HEK293 (cell line): Measurements from ENCODE around the gene PRRG4.

Source experiments
- CTCF ChIA-PET: fragments of 350-600 bp; formaldehyde crosslinking; extraction: SDS; loops from one replicate; lab custom pipeline; 2021; ENCODE audit warnings: antibody characterized with exemption; lab: Yijun Ruan, JAX
- POLR2A ChIA-PET: fragments of 300-600 bp; formaldehyde crosslinking; extraction: SDS; loops from one replicate; lab custom pipeline; 2020; ENCODE audit warnings: antibody characterized with exemption, inconsistent platforms; lab: Yijun Ruan, JAX
- H3K27ac ChIP-seq: fragments of 200-500 bp; sonication (Bioruptor generic); 2 replicates; pipeline ENCODE4 v1.5.1; 2014; ENCODE audit warnings: low read depth, low read length, control low read depth, inconsistent platforms; ENCODE audit errors: extremely low read depth
- H3K36me3 ChIP-seq, 2 experiments: fragments of 200-500 bp in 1 of 2; sonication (Bioruptor generic) in 1 of 2; 1 replicate in 1 of 2; 2 replicates in 1 of 2; pipeline ENCODE4 v1.5.1; 2014 to 2017; ENCODE audit warnings: inconsistent platforms in 2 of 2, low read length in 2 of 2; ENCODE audit not compliant: control insufficient read depth in 2 of 2, insufficient read depth in 1 of 2
- H3K4me1 ChIP-seq: fragments of 200-500 bp; sonication (Bioruptor generic); 2 replicates; pipeline ENCODE4 v1.5.1; 2014; ENCODE audit warnings: mild to moderate bottlenecking, low read length, inconsistent platforms; ENCODE audit not compliant: control insufficient read depth, insufficient read depth
- H3K4me3 ChIP-seq: 2 replicates; pipeline ENCODE4 v1.5.1; 2011; ENCODE audit warnings: low read depth, mild to moderate bottlenecking, control low read depth, low read length, moderate library complexity
- H3K9me3 ChIP-seq: fragments of 200-500 bp; sonication (Bioruptor generic); 2 replicates; pipeline ENCODE4 v1.5.1; 2014; ENCODE audit warnings: low read depth, low read length, inconsistent platforms; ENCODE audit not compliant: control insufficient read depth, insufficient read depth
- BCL11B ChIP-seq: fragments of 450-650 bp; formaldehyde crosslinking; IDR thresholded peaks from 2 replicates; pipeline ENCODE4 v1.5.1; 2016; ENCODE audit warnings: low read depth, missing biosample characterization, missing genetic modification characterization
- KLF1 ChIP-seq: fragments of 450-650 bp; formaldehyde crosslinking; IDR thresholded peaks from 2 replicates; pipeline ENCODE4 v1.5.1; 2016; ENCODE audit warnings: missing biosample characterization, missing genetic modification characterization
- MEIS1 ChIP-seq: sonication (generic); formaldehyde crosslinking; IDR thresholded peaks from 2 replicates; pipeline ENCODE4 v1.8.1; 2022; ENCODE audit warnings: missing genetic modification reagents, mild to moderate bottlenecking, borderline replicate concordance
- MYNN ChIP-seq: fragments of 450-650 bp; formaldehyde crosslinking; IDR thresholded peaks from 2 replicates; pipeline ENCODE4 v1.5.1; 2016; ENCODE audit warnings: missing biosample characterization, missing genetic modification characterization, borderline replicate concordance
- PRDM1 ChIP-seq: fragments of 450-650 bp; formaldehyde crosslinking; IDR thresholded peaks from 2 replicates; pipeline ENCODE4; 2016; ENCODE audit warnings: missing biosample characterization, missing genetic modification characterization
- SP3 ChIP-seq: fragments of 450-650 bp; formaldehyde crosslinking; IDR thresholded peaks from 2 replicates; pipeline ENCODE4 v1.5.1; 2016; ENCODE audit warnings: missing biosample characterization, missing genetic modification characterization
- ZBTB1 ChIP-seq: fragments of 450-650 bp; formaldehyde crosslinking; IDR thresholded peaks from 2 replicates; pipeline ENCODE4 v1.5.1; 2016; ENCODE audit warnings: missing biosample characterization, missing genetic modification characterization
- ZFP37 ChIP-seq: fragments of 450-650 bp; formaldehyde crosslinking; IDR thresholded peaks from 2 replicates; pipeline ENCODE4 v1.5.1; 2016; ENCODE audit warnings: missing biosample characterization, missing genetic modification characterization
- ZNF10 ChIP-seq: fragments of 450-650 bp; formaldehyde crosslinking; IDR thresholded peaks from 2 replicates; pipeline ENCODE4 v1.5.1; 2017; ENCODE audit warnings: missing biosample characterization, missing genetic modification characterization
- ZNF138 ChIP-seq: fragments of 450-650 bp; formaldehyde crosslinking; IDR thresholded peaks from 2 replicates; pipeline ENCODE4 v1.5.1; 2016; ENCODE audit warnings: missing biosample characterization, missing genetic modification characterization, borderline replicate concordance
- ZNF239 ChIP-seq: fragments of 450-650 bp; formaldehyde crosslinking; IDR thresholded peaks from 2 replicates; pipeline ENCODE4 v1.5.1; 2016; ENCODE audit warnings: missing biosample characterization, missing genetic modification characterization
- ZNF311 ChIP-seq: fragments of 450-650 bp; formaldehyde crosslinking; IDR thresholded peaks from 2 replicates; pipeline ENCODE4 v1.5.1; 2017; ENCODE audit warnings: missing biosample characterization, missing genetic modification characterization, borderline replicate concordance
- ZNF335 ChIP-seq: fragments of 450-650 bp; formaldehyde crosslinking; conservative IDR thresholded peaks from 2 replicates; pipeline ENCODE4 v1.5.1; 2016; ENCODE audit warnings: missing biosample characterization, missing genetic modification characterization
- ZNF521 ChIP-seq: fragments of 450-650 bp; formaldehyde crosslinking; IDR thresholded peaks from 2 replicates; pipeline ENCODE4 v1.5.1; 2017; ENCODE audit warnings: missing biosample characterization, mild to moderate bottlenecking, missing genetic modification characterization
- ZNF530 ChIP-seq: fragments of 450-650 bp; formaldehyde crosslinking; IDR thresholded peaks from 2 replicates; pipeline ENCODE4 v1.5.1; 2016; ENCODE audit warnings: low read depth, missing biosample characterization, missing genetic modification characterization
- ZNF544 ChIP-seq: fragments of 450-650 bp; formaldehyde crosslinking; IDR thresholded peaks from 2 replicates; pipeline ENCODE4 v1.5.0; 2017; ENCODE audit warnings: missing biosample characterization, missing genetic modification characterization
- ZNF558 ChIP-seq: fragments of 450-650 bp; formaldehyde crosslinking; IDR thresholded peaks from 2 replicates; pipeline ENCODE4 v1.5.1; 2016; ENCODE audit warnings: missing biosample characterization, missing genetic modification characterization
- ZNF585B ChIP-seq: fragments of 450-650 bp; formaldehyde crosslinking; IDR thresholded peaks from 2 replicates; pipeline ENCODE4 v1.5.1; 2016; ENCODE audit warnings: missing biosample characterization, missing genetic modification characterization
- ZNF624 ChIP-seq: fragments of 450-650 bp; formaldehyde crosslinking; IDR thresholded peaks from 2 replicates; pipeline ENCODE4 v1.5.1; 2017; ENCODE audit warnings: missing biosample characterization, missing genetic modification characterization
- ZNF629 ChIP-seq: fragments of 450-650 bp; formaldehyde crosslinking; IDR thresholded peaks from 2 replicates; pipeline ENCODE4 v1.5.1; 2017; ENCODE audit warnings: missing biosample characterization, missing genetic modification characterization
- ZNF654 ChIP-seq: fragments of 450-650 bp; formaldehyde crosslinking; IDR thresholded peaks from 2 replicates; pipeline ENCODE4 v1.5.1; 2016; ENCODE audit warnings: low read depth, missing biosample characterization, missing genetic modification characterization
- ZNF76 ChIP-seq: fragments of 450-650 bp; formaldehyde crosslinking; IDR thresholded peaks from 2 replicates; pipeline ENCODE4; 2016; ENCODE audit warnings: low read depth, missing biosample characterization, missing genetic modification characterization, borderline replicate concordance
- ZSCAN23 ChIP-seq: fragments of 450-650 bp; formaldehyde crosslinking; IDR thresholded peaks from 2 replicates; pipeline ENCODE4 v1.5.1; 2016; ENCODE audit warnings: missing biosample characterization, missing genetic modification characterization
- TF ChIP-seq, protein P1 (sequence below): fragments of 450-650 bp; formaldehyde crosslinking; IDR thresholded peaks from 2 replicates; pipeline ENCODE4 v1.5.1; 2017; ENCODE audit warnings: missing biosample characterization, mild to moderate bottlenecking, missing genetic modification characterization, moderate library complexity
- TF ChIP-seq, protein P2 (sequence below): fragments of 450-650 bp; formaldehyde crosslinking; IDR thresholded peaks from 2 replicates; pipeline ENCODE4 v1.5.1; 2016; ENCODE audit warnings: missing biosample characterization, missing genetic modification characterization
- TF ChIP-seq, protein P3 (sequence below): fragments of 450-650 bp; IDR thresholded peaks from 2 replicates; pipeline ENCODE4 v1.5.1; 2018; ENCODE audit warnings: missing biosample characterization, mild to moderate bottlenecking, missing genetic modification characterization
- TF ChIP-seq, protein P4 (sequence below): fragments of 450-650 bp; formaldehyde crosslinking; IDR thresholded peaks from 2 replicates; pipeline ENCODE4 v1.5.1; 2016; ENCODE audit warnings: missing biosample characterization, missing genetic modification characterization, low read depth

PRRG4 gene

DNA sequence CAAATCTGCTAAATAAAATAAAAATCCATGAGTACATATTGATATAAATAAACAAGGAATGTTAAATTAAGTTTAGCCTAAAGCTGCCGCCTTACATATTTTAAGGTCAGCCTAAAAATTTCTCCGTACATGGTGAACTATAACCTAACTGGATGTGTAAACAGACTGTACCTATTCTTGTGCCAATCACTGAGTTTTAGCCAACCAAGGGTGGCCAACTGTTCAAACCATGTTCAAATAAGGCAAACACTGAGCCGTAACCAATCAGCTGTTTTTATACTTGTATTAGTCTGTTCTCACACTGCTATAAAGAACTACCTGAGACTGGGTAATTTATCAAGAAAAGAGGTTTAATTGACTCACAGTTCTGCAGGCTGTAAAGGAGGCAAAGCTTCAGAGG lies 54.3 kb downstream of the PRRG4 start:
- ChIA-PET POLR2A (no interaction called here), CTCF (interaction anchor here (0.5 to 0.7 kb wide), 5 partner anchors 12 to 165 kb away, joined by 3 to 6 read pairs (median 4); no protein-coding TSS in a partner anchor)
- Histone ChIP-seq H3K9me3 (no peaks in the 10 kb centered on the region), H3K4me3 (no peak overlapping the region), H3K4me1 (no peaks in the 10 kb centered on the region), H3K27ac (no peak overlapping the region), H3K36me3 (no peaks in the 10 kb centered on the region)
- TF ChIP-seq ZNF585B (tag by site-specific recombination) (no peak), ZNF544 (tag by site-specific recombination) (no peak), ZBTB1 (tag by site-specific recombination) (no peak), ZNF239 (tag by site-specific recombination) (no peak)
- TF ChIP-seq, protein P1, sequence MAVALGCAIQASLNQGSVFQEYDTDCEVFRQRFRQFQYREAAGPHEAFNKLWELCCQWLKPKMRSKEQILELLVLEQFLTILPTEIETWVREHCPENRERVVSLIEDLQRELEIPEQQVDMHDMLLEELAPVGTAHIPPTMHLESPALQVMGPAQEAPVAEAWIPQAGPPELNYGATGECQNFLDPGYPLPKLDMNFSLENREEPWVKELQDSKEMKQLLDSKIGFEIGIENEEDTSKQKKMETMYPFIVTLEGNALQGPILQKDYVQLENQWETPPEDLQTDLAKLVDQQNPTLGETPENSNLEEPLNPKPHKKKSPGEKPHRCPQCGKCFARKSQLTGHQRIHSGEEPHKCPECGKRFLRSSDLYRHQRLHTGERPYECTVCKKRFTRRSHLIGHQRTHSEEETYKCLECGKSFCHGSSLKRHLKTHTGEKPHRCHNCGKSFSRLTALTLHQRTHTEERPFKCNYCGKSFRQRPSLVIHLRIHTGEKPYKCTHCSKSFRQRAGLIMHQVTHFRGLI (tag by site-specific recombination), result no peak

DNA sequence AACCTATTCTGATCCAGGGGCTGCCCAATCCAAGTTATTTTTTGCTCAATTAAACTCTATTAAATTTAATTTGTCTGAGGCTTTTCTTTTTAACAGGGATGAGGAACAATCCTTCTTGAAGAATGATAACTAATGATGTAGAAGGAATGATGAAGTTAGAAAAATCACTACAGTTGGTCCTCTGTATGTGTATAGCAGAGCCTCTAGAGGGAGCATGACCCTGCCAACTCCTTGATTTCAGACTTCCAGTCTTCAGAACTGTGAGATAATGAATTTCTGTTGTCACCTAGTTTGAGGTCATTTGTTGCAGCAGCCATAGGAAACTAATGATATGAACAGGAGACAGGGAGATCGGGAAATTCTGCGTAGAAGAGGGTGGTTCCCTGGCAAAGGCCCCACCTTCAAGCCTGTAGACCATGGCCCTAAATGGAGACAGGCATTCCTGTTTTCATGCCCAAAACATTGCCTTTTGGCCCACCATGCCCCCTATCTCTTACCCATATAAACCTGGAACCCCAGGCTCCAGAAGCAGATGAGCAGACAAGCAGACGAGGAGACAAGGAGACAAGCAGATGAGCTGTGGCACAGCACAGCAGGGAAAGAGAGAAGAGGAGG lies 55.1 kb downstream of the PRRG4 start:
- Histone ChIP-seq H3K27ac (no peak overlapping the region), H3K4me1 (no peaks in the 10 kb centered on the region), H3K4me3 (no peak overlapping the region), H3K9me3 (no peaks in the 10 kb centered on the region), H3K36me3 (no peaks in the 10 kb centered on the region)
- POLR2A ChIA-PET, result no interaction called here
- no peak for TF ChIP-seq ZNF558
- TF ChIP-seq ZNF629 (tag by site-specific recombination), result peak; percentile 42; the same call in 1 of the 2 replicates
- no peak for TF ChIP-seq ZNF10 (tag by site-specific recombination)
- no peak for TF ChIP-seq ZNF530 (tag by site-specific recombination)
- TF ChIP-seq SP3, result no peak
- TF ChIP-seq ZNF76 (tag by site-specific recombination), result no peak
- TF ChIP-seq MYNN (tag by site-specific recombination), result no peak
- no peak for TF ChIP-seq ZFP37
- no peak for TF ChIP-seq ZNF138 (tag by site-specific recombination)
- TF ChIP-seq ZNF654 (tag by site-specific recombination), result peak; percentile 6; the same call in 1 of the 2 replicates
- CTCF ChIA-PET, result interaction anchor here (0.6 to 2.3 kb wide), 6 partner anchors 8 to 597 kb away, joined by 3 to 7 read pairs (median 4); no protein-coding TSS in a partner anchor

DNA sequence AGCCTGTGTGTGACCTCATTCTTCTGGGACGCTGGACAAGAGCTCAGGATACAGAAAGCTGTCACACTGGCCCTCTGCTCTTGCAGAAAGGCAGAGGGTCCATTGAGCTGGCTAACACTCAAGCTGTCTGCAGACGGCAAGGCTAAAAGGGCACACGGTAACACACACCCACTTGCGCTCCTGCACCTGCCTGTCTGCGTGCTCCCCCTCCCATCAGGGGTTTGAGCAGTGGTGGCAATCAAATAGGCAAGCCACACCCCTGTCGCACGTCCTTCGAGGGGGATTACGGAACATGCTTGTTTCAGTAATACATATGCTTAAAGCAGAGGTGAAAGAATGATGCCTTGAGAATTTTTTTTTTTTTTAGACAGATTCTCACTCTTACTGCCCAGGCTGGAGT lies 55.8 kb downstream of the PRRG4 start:
- ChIA-PET POLR2A (no interaction called here), CTCF (interaction anchor here (0.6 to 2.3 kb wide), 5 partner anchors 8 to 597 kb away, joined by 3 to 7 read pairs (median 5); no protein-coding TSS in a partner anchor)
- TF ChIP-seq ZSCAN23 (tag by site-specific recombination) (no peak), PRDM1 (tag by site-specific recombination) (no peak), MEIS1 (no peak), KLF1 (tag by site-specific recombination) (no peak), BCL11B (no peak), ZNF521 (tag by site-specific recombination) (no peak), ZNF335 (no peak), ZNF624 (no peak), ZNF311 (tag by site-specific recombination) (no peak)
- TF ChIP-seq, protein P2, sequence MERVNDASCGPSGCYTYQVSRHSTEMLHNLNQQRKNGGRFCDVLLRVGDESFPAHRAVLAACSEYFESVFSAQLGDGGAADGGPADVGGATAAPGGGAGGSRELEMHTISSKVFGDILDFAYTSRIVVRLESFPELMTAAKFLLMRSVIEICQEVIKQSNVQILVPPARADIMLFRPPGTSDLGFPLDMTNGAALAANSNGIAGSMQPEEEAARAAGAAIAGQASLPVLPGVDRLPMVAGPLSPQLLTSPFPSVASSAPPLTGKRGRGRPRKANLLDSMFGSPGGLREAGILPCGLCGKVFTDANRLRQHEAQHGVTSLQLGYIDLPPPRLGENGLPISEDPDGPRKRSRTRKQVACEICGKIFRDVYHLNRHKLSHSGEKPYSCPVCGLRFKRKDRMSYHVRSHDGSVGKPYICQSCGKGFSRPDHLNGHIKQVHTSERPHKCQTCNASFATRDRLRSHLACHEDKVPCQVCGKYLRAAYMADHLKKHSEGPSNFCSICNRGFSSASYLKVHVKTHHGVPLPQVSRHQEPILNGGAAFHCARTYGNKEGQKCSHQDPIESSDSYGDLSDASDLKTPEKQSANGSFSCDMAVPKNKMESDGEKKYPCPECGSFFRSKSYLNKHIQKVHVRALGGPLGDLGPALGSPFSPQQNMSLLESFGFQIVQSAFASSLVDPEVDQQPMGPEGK (tag by site-specific recombination), result no peak
- TF ChIP-seq, protein P3, sequence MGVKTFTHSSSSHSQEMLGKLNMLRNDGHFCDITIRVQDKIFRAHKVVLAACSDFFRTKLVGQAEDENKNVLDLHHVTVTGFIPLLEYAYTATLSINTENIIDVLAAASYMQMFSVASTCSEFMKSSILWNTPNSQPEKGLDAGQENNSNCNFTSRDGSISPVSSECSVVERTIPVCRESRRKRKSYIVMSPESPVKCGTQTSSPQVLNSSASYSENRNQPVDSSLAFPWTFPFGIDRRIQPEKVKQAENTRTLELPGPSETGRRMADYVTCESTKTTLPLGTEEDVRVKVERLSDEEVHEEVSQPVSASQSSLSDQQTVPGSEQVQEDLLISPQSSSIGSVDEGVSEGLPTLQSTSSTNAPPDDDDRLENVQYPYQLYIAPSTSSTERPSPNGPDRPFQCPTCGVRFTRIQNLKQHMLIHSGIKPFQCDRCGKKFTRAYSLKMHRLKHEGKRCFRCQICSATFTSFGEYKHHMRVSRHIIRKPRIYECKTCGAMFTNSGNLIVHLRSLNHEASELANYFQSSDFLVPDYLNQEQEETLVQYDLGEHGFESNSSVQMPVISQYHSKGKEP (tag by site-specific recombination), result no peak
- TF ChIP-seq, protein P4, sequence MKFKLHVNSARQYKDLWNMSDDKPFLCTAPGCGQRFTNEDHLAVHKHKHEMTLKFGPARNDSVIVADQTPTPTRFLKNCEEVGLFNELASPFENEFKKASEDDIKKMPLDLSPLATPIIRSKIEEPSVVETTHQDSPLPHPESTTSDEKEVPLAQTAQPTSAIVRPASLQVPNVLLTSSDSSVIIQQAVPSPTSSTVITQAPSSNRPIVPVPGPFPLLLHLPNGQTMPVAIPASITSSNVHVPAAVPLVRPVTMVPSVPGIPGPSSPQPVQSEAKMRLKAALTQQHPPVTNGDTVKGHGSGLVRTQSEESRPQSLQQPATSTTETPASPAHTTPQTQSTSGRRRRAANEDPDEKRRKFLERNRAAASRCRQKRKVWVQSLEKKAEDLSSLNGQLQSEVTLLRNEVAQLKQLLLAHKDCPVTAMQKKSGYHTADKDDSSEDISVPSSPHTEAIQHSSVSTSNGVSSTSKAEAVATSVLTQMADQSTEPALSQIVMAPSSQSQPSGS, result no peak

More for the DNA sequence above, 55.8 kb downstream of the PRRG4 start:
- Histone ChIP-seq H3K27ac (no peak overlapping the region), H3K9me3 (no peaks in the 10 kb centered on the region), H3K36me3 (no peaks in the 10 kb centered on the region), H3K4me3 (no peak overlapping the region), H3K4me1 (no peaks in the 10 kb centered on the region)
